Mucosa of descending colon (tissue), 3 donors: ENCODE results near the gene TYR. TPM values are rescaled to one million over a fixed set of nuclear protein-coding genes. Genes with fewer than 3 reads are reported as not detected.
"Not testable (repeated sequence)": the region's sequence is repeated elsewhere in the genome, so short reads cannot be mapped to it uniquely, and the experiment has no call there.

ENCODE experiments used
- ATAC-seq: fragments of 200-7000 bp; cut with Tn5 transposase; one replicate; pipeline ENCODE4 v1.9.1; 2020; ENCODE audit warnings: mild to moderate bottlenecking, moderate library complexity
- DNase-seq, 3 donors: peaks; one replicate each; pipeline ENCODE4 v3.0.0-alpha.2; 2020
- H3K36me3 ChIP-seq: fragments of 200-600 bp; one replicate; pipeline ENCODE4 v1.8.0; 2021; ENCODE audit warnings: low read depth, mild to moderate bottlenecking
- H3K4me1 ChIP-seq: fragments of 200-600 bp; one replicate; pipeline ENCODE4 v1.8.0; 2021; ENCODE audit warnings: low read depth, mild to moderate bottlenecking
- H3K4me3 ChIP-seq: fragments of 200-600 bp; one replicate; pipeline ENCODE4 v1.8.0; 2021; ENCODE audit warnings: mild to moderate bottlenecking
- H3K9me3 ChIP-seq: fragments of 200-600 bp; one replicate; pipeline ENCODE4 v1.8.0; 2021; ENCODE audit warnings: mild to moderate bottlenecking
- intact Hi-C, 2 donors: fragments of 100-400 bp; cut with DNase I in 1 of 2; cut with micrococcal nuclease in 1 of 2; formaldehyde crosslinking; loops; one replicate each; pipeline versions ENCODE4 v1.11.0 to v1.11.1; 2022; cut with DNase I, micrococcal nuclease
- total RNA-seq, 3 donors: library from RNA; stranded (reverse); fragmentation: NEBNext Ultra II Directional in 2 of 3; extraction: Animal tissue kit (Norgen Biotek cat#: 25700) in 2 of 3; gene quantifications; one replicate each; pipeline versions ENCODE4 v1.2.1 to v1.2.4, GENCODE V29; 2021 to 2023
- TF ChIP-seq, protein P1 (sequence below): fragments of 200-600 bp; IDR thresholded peaks from one replicate; pipeline ENCODE4 v1.8.0; 2022; ENCODE audit warnings: antibody characterized with exemption, mild to moderate bottlenecking
- donor health status: DM: no; HTN: no; CAD: no; lungs with moderate emphysema.
- donor health status: DM: no; HTN: no; CAD: no.
- donor health status: DM: no; HTN: yes; CAD: no.

Gene TYR
- total RNA-seq, 3 donors from 2014 or later = not detected

DNA sequence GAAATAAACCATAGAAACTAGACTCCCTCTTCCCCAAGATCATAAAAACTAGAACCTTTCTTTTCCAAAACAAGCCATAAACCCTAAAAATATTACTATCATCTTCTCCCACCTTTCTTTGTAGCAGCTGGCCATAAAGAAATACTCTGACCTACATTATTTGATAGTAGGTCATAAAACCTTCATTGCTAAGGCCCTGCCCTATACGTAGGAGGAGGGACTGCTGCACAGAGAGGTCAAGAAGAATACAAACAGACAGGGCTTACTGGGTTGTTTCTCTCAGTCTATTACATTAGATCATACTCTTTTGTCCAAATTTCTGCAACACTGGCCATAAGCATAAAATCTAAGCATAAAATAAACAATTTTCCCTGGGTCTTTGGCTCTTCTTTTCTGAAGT lies 101.5 kb downstream of the TYR start:
- no peak overlapping the region for H3K4me3 ChIP-seq
- ATAC-seq (peak; percentile 97), DNase-seq (peak in 1 of 3 donors; percentile 47)
- TF ChIP-seq, protein P1, sequence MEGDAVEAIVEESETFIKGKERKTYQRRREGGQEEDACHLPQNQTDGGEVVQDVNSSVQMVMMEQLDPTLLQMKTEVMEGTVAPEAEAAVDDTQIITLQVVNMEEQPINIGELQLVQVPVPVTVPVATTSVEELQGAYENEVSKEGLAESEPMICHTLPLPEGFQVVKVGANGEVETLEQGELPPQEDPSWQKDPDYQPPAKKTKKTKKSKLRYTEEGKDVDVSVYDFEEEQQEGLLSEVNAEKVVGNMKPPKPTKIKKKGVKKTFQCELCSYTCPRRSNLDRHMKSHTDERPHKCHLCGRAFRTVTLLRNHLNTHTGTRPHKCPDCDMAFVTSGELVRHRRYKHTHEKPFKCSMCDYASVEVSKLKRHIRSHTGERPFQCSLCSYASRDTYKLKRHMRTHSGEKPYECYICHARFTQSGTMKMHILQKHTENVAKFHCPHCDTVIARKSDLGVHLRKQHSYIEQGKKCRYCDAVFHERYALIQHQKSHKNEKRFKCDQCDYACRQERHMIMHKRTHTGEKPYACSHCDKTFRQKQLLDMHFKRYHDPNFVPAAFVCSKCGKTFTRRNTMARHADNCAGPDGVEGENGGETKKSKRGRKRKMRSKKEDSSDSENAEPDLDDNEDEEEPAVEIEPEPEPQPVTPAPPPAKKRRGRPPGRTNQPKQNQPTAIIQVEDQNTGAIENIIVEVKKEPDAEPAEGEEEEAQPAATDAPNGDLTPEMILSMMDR = no peak
- intact Hi-C loops = no loop called here
- H3K9me3 ChIP-seq = no peaks in the 10 kb centered on the region
- no peaks in the 10 kb centered on the region for H3K36me3 ChIP-seq
- H3K4me1 ChIP-seq = peaks cover 5% of the 10 kb centered on the region

DNA sequence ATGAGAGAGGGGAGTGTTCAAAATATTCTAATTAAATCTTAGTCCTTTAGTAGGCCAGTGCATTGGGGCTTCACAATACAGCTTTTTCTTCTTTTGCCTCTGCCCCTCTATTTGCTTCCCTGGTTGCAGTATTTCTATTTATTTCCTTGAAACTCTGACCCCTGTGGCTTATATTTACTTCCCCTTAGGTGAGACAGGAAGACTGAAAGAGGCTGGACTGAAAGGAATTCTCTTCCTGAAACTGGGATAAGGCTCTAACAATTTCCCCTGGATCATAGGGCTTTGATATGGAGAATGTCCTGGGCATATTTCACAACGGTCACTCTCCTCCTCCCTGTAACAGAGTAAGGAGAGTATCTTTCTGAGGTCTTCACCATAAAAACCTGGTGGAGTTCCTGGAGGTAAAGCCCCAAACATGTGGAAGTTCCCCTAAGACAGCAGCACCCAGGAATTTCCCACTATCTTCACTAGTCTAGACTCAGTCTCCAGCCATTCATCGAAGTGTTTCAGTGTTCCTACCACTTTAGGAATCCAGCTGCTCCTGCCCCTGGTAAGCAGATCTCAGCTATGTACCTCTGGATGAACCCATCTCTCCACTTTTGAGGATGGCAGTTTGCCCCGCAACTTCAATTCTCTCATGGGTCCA lies 103.5 kb downstream of the TYR start:
- H3K4me1 ChIP-seq = not testable (repeated sequence)
- peak; percentile 71 for ATAC-seq

DNA sequence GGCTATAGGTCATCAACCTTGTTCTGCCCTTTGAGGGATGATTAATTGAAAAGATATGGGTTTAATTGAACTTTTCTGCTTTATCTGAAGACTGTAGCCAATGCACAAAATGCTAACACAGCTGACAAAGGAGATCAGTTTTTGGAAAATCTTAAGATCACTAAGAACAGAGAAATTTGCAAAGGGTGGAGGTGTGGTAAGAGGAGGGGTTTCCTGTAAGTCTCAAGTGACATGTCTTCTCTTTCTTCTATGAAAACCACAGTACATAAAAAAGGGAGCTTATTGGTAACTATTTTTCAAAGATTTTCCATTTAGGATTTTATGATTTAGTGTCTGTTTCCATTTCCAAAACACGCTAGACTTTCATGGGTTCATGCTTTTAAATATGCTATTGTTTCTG lies 108.9 kb downstream of the TYR start:
- H3K4me3 ChIP-seq, H3K36me3 ChIP-seq, H3K9me3 ChIP-seq, intact Hi-C loops, DNase-seq, ATAC-seq, H3K4me1 ChIP-seq: not testable (repeated sequence)

More for the DNA sequence above, 103.5 kb downstream of the TYR start:
- H3K36me3 ChIP-seq, DNase-seq, intact Hi-C loops, H3K4me3 ChIP-seq, H3K9me3 ChIP-seq: not testable (repeated sequence)

DNA sequence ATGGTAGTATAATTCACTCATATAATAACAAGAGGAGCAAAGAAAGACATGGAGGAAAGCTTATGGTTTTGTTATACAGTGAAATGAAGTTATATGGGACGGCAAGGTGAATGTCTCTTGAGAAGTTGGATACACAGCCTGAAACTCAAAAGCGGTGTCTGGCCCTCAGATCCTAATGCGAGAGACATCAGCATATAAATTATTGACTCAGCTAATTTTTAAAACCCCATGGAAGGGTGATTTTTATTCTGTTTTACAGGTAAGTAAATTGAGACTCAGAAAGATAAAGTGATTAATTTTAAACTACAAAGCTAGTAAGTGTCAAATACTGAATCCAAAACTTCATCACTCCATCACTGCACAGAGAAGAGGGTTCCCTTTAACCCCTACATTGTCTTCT lies 110.3 kb downstream of the TYR start:
- H3K9me3 ChIP-seq, intact Hi-C loops, ATAC-seq, H3K4me1 ChIP-seq, DNase-seq, H3K4me3 ChIP-seq, H3K36me3 ChIP-seq: not testable (repeated sequence)

DNA sequence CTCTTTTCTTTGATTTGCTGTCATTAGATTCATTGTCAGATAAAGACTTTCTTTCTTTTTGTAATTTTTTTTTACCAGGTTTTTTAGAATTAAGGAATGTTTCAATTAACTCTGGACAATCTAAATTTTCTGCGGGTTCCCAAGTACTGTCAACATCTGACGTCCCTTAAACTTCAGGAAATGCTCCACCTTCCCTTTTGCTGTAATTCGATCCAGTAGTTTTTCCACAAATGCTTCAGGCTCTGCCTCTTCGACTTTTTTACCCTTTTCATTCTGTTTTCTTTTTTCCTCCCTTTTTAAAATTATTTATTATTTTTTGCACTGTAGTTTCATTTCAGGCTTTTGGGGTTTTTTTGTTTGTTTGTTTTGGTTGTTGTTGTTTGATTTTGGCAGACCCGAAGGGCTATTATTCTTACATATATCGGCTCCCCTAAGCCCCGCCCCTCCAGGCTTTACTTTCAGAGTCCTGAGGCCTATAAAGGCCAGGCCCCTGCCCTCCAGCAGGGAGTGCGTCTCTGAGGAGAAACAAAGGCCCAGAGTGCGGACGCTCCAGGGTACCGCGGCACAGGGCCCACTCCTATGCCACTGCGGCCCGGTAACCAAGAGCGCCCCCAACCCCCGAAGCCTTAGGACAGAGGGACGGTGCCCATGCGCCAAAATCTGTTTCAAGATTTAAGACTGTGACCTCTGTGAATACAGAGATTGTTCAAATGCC lies 116.4 kb downstream of the TYR start:
- DNase-seq (peak in 1 of 3 donors; percentile 37), ATAC-seq (no peak)
- intact Hi-C loops = no loop called here
- Histone ChIP-seq H3K36me3 (no peaks in the 10 kb centered on the region), H3K4me1 (no peaks in the 10 kb centered on the region), H3K9me3 (no peaks in the 10 kb centered on the region), H3K4me3 (no peak overlapping the region)
- TF ChIP-seq, protein P1 = no peak

GRCh38 chr11:89295023-89295422 lies 117.3 kb downstream of the TYR start:
- H3K9me3 ChIP-seq, H3K36me3 ChIP-seq, intact Hi-C loops, H3K4me3 ChIP-seq, ATAC-seq, H3K4me1 ChIP-seq: not testable (repeated sequence)
- peak in 1 of 3 donors; percentile 17 for DNase-seq

DNA sequence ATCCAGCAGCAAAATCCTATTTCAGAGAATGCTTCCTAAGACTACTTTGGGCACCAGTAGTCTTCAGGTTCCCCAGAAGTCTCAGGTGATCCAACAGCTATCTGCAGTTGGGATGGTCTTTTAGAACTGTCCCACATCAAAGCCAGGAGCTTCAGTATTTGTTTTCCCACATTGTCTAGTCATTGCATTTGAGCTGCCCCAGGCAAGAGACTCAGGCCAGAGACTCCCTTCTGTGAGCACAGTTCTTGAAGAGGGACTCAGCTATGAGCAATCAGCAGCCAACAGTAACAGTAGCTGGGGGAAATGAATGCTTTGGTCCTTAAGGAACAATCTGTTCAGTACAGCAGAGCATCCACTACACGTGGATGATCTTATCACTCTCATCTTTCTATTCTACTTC lies 125.4 kb downstream of the TYR start:
- DNase-seq, intact Hi-C loops, H3K36me3 ChIP-seq: not testable (repeated sequence)

GRCh38 chr11:89308272-89308671 lies 130.6 kb downstream of the TYR start:
- intact Hi-C loops, DNase-seq, H3K9me3 ChIP-seq: not testable (repeated sequence)

More for the DNA sequence above, 125.4 kb downstream of the TYR start:
- not testable (repeated sequence) for H3K4me1 ChIP-seq, ATAC-seq, H3K9me3 ChIP-seq, H3K4me3 ChIP-seq

DNA sequence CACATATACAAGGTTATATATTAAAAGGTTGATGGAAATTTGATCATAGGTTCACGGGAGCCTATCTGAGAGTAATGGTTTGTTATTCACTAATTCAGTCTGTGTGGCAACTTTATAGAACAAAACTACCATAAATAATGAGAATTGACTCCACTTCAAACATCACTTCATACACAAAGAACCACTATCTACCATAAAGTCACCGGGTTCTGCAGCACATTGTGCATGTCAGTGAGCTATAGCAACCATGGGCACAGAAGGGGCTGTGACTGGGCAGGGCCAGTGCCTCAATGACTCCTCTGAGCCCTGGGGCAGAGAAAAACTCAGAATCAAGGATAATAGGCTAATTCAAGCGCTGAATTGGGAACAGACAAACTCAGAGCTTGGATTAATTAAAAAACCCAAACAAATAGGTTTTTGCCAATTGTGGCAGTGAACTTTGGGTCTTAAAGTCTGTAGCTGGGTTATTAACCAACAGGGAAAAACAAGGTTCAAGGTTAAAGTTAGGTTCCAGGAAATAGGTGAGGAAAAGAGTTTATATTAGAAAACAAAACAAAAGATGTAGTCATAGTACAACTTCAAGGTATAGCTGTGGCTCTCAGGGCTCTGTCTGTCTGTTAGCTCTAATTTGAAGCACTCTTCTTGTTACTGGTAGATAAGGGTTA lies 131.8 kb downstream of the TYR start:
- ATAC-seq, H3K4me1 ChIP-seq: not testable (repeated sequence)

More at GRCh38 chr11:89308272-89308671, 130.6 kb downstream of the TYR start:
- not testable (repeated sequence) for H3K4me3 ChIP-seq, ATAC-seq, H3K4me1 ChIP-seq, H3K36me3 ChIP-seq

DNA sequence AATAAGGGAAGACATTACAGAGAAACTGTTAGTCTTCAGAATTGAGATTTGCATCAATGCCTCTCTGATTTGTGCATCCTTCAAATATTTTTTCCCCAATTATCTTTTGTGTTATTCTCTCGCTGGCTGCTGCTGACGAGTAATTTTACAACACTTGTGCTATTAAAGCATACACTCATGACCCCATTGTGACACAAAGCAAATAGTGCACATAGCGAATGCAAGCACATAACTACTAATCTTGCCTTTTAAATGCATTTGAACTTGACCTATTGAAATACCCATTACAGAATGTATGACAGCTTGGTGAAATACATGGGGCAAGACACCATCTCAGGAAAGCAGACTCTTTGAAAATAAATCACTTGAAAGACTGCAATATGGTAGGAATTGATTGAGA lies 132.9 kb downstream of the TYR start:
- H3K4me1 ChIP-seq, ATAC-seq, intact Hi-C loops, H3K9me3 ChIP-seq, H3K4me3 ChIP-seq, H3K36me3 ChIP-seq, DNase-seq: not testable (repeated sequence)

More for the DNA sequence above, 131.8 kb downstream of the TYR start:
- DNase-seq, intact Hi-C loops, H3K4me3 ChIP-seq, H3K9me3 ChIP-seq, H3K36me3 ChIP-seq: not testable (repeated sequence)
